ENCODE results near the gene SNX15. TPM values are rescaled to one million over a fixed set of nuclear protein-coding genes. Genes with fewer than 3 reads are reported as not detected.

The SNX15 gene
- total RNA-seq, 4 donors from 2014 or later = 16.0 to 39.2 (median 20.5) TPM

DNA sequence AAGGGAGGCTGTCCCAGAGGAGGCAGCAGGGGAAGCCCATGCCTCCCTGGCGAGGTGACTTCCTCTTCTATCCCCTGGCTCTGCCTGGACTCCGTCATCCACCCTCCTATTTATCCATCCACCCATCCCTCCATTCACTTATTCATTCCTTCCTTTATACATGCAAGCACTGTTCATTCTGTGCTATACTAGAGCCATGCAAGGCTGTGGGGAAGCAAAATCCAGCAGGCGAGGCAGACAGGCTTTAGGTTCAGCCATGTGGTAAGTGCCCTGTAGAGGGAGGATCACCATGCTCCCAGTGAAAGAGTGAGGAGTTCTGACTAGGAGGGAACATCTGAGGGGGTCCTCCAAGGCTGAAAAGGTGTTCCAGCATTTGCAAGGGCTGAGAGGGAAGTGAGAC is 32.3 kb downstream of the SNX15 start:
- TF ChIP-seq, protein P1, sequence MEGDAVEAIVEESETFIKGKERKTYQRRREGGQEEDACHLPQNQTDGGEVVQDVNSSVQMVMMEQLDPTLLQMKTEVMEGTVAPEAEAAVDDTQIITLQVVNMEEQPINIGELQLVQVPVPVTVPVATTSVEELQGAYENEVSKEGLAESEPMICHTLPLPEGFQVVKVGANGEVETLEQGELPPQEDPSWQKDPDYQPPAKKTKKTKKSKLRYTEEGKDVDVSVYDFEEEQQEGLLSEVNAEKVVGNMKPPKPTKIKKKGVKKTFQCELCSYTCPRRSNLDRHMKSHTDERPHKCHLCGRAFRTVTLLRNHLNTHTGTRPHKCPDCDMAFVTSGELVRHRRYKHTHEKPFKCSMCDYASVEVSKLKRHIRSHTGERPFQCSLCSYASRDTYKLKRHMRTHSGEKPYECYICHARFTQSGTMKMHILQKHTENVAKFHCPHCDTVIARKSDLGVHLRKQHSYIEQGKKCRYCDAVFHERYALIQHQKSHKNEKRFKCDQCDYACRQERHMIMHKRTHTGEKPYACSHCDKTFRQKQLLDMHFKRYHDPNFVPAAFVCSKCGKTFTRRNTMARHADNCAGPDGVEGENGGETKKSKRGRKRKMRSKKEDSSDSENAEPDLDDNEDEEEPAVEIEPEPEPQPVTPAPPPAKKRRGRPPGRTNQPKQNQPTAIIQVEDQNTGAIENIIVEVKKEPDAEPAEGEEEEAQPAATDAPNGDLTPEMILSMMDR (IDR thresholded peaks at IDR 0.05; ENCODE audit: low read depth) = no peak

GRCh38 chr11:65059959-65060824 is 33.0 kb downstream of the SNX15 start:
- TF ChIP-seq, protein P1 (IDR thresholded peaks at IDR 0.05; ENCODE audit: low read depth) = no peak

DNA sequence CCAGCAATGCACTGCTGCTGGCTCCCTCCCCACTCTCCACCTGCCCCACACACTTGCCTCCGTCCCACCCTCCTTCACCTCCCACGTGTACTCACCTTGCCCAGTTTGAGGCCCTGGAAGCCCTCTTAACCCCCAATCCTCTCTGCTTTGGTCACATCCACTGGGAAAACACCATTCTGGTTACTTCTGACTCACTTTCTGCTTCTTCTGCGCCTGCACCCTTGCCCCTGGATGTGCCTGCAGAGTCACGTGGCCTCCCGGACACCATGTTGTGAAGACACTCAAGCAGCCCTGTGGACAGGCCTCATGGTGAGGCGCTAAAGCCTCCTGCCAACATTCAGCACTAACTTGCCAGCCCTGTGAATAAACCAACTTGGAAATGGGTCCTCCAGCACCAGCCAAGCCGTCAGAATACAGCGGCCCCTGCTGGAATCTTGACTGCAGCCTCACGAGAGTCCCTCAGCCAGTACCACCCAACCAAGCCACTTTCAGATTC is 33.7 kb downstream of the SNX15 start:
- TF ChIP-seq, protein P1 (IDR thresholded peaks at IDR 0.05; ENCODE audit: low read depth) = no peak

- TF ChIP-seq, protein P1 (IDR thresholded peaks at IDR 0.05; ENCODE audit: low read depth) = no peak
Measured at GRCh38 chr11:65063532-65063931, 36.3 kb downstream of the SNX15 start.

DNA sequence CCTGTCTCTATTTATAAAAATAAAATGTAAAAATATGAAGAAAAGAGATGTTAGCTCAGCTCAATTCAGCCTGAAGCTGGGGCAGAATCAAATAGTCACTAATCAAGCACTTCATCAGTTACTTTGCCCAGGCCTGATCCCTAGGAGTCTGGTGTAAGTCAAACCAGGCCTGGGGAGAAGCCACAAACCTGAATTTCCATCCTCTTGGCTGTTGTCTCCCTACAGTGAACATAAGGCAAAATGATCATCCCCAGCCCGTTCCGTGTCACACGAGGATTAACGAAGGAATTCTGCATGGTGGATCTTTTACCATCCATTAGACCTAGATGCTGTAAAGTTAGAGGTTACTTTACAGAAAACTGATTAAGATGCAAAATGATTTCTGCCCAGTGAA is 37.6 kb downstream of the SNX15 start:
- TF ChIP-seq, protein P1 (IDR thresholded peaks at IDR 0.05; ENCODE audit: low read depth) = no peak

DNA sequence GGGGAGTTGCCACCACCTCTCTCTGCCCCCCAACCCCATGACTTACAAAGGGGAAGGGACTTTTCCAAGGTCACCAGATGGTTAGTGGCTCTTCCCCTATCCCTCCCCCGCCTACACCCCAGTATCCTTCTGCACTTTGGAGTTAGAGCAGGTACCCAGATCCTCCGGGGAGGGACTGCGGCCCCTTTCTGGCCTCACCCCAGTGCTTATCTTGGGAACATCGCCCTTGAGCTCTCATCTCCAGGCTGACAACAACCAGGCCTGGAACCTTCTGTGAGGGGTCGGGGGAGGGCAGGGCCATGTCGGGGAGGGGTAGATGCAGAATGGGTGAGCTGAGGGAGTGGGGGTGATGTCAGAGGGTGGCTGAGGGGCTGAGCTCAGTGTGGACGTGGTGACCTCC is 38.6 kb downstream of the SNX15 start:
- TF ChIP-seq, protein P1 (IDR thresholded peaks at IDR 0.05; ENCODE audit: low read depth) = no peak

- TF ChIP-seq, protein P1 (IDR thresholded peaks at IDR 0.05; ENCODE audit: low read depth) = no peak
Measured at GRCh38 chr11:65066315-65066714, 39.1 kb downstream of the SNX15 start.

Data from subcutaneous adipose tissue (tissue), 4 donors.